Right ventricle myocardium inferior (tissue), 1 donor: Measurements from ENCODE around the gene KLHDC2. TPM values are rescaled to one million over a fixed set of nuclear protein-coding genes. Genes with fewer than 3 reads are reported as not detected.
"Not testable (repeated sequence)": the region's sequence is repeated elsewhere in the genome, so short reads cannot be mapped to it uniquely, and the experiment has no call there.

ENCODE experiments used
- ATAC-seq: fragments of 200-7000 bp; cut with Tn5 transposase; one replicate; pipeline ENCODE4 v1.9.1; 2020; ENCODE audit warnings: mild to moderate bottlenecking, moderate library complexity
- DNase-seq: peaks from one replicate; pipeline ENCODE4 v3.0.0; 2021; ENCODE audit errors: missing footprints
- intact Hi-C: fragments of 100-400 bp; cut with DNase I; formaldehyde crosslinking; loops from one replicate; pipeline ENCODE4 v1.11.0; 2022
- total RNA-seq: library from RNA; stranded (reverse); fragmentation: NEBNext Ultra II Directional; extraction: Animal tissue kit (Norgen Biotek cat#: 25700); gene quantifications from one replicate; pipeline ENCODE4 v1.2.1, GENCODE V29; 2021
- donor health status: DM: no; HTN: yes; CAD: no; lungs with severe emphysema.

Gene KLHDC2
- total RNA-seq, 1 donor from 2014 or later: 84.4 TPM

- ATAC-seq: no peak
- intact Hi-C loops: no loop called here
- DNase-seq: no peak
Measured at GRCh38 chr14:49770212-49770817, 2.4 kb downstream of the KLHDC2 start.

DNA sequence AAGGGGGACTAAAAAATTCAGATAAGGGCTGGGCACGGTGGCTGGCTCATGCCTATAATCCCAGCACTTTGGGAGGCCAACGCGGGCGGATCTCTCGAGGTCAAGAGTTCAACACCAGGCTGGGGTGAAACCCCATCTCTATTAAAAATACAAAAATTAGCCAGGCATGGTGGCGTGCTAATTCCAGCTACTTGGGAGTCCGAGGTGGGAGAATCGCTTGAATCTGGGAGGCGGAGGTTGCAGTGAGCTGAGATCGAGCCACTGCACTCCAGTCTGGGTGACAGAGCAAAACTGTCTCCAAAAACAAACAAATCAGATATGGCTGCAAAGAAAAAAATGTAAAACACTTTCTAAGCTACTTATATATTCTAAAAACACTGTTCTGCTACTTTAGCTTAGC is 3.7 kb downstream of the KLHDC2 start:
- DNase-seq, intact Hi-C loops, ATAC-seq: not testable (repeated sequence)

DNA sequence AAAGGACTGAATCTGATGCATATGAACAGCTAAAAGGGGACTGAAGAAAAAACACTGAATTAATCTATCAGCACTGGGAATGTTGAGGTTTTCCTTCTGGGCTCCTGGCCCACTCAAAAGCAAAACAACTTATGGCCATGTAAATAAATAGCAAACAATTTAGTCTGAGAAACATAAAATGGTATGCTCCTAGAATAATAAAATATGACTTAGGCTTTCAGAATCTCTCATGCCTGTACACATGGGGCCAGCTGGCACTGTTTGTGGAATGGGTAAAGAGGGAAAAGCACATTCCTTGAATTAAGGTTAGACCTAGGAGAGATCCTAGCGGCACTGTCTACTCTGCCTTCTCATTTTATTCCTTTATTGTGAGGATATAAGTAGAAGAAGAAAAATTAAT is 6.2 kb downstream of the KLHDC2 start:
- ATAC-seq (no peak), DNase-seq (no peak)
- intact Hi-C loops: no loop called here

DNA sequence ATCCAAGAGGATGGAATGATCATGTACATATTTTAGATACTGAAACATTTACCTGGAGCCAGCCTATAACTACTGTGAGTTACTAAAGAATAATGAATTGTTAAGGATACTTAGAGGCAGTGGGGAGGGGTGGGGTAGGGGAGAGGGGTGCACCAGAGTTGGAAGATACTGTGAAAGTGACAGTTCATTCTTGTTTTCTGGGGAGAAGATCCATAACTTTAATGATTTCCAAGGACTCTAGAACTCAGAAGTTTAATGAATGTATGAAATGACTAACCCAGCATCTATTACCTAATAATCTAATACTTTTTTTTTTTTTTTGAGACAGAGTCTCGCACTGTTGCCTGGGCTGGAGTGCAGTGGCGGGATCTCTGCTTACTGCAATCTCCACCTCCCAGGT is 10.5 kb downstream of the KLHDC2 start:
- DNase-seq (no peak), ATAC-seq (no peak)
- intact Hi-C loops: no loop called here

GRCh38 chr14:49781040-49781439 is 13.1 kb downstream of the KLHDC2 start:
- ATAC-seq: not testable (repeated sequence)
- intact Hi-C loops: loop anchor here (5.0 kb wide), 1 partner anchor 46 kb away; no protein-coding TSS in a partner anchor

DNA sequence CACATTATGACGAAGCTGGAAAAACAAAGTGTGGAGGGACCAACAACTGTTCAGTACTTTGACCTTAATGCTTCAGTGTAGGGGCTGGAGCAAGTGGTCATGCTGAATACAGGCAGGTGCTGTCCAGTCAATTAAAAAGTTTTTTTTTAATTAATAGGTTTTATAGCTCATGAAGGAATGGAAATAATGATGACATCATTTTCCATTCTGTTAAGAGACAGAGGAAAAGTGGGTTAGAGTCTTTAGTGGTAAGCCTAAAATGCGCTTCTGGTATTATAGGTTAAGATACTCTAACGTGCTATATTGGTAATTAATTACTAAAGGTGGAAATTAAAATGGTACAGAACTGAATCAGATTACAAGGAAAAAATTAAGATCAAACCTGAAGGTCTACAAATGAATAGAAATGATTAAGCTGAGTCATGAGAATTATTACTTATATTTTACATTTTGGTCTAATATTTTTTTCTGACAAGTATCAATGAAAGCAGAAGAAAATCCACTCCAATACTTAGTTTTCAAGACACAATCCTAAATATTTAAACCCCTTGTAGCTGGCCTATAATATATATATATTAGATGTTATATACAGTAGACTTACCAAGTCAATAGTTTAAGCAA is 15.6 kb downstream of the KLHDC2 start:
- ATAC-seq (no peak), DNase-seq (no peak)
- intact Hi-C loops: loop anchor here (5.0 kb wide), 1 partner anchor 44 kb away; no protein-coding TSS in a partner anchor

More at GRCh38 chr14:49781040-49781439, 13.1 kb downstream of the KLHDC2 start:
- DNase-seq: not testable (repeated sequence)

GRCh38 chr14:49786315-49786714 is 18.4 kb downstream of the KLHDC2 start:
- ATAC-seq: no peak
- DNase-seq: no peak
- intact Hi-C loops: no loop called here

GRCh38 chr14:49792618-49793017 is 24.7 kb downstream of the KLHDC2 start:
- ATAC-seq: no peak
- DNase-seq: no peak
- intact Hi-C loops: no loop called here

DNA sequence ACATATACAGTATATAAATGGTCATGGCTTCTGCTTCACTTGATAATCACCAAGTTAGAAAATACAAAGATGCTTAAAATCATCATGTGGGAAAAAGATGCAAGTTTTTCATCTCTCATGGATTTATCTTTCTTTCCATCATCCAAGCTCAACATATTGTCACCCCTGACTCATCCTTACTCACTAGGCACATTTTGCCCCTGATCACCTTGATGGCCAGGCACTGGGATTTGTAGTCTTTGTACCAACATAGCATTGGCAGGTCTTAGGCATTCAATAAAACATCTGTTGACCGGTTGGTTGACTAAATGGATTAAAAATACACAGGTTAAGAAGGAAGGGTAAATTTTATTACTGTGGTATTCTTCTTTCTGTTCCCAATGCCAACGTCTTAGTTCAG is 28.1 kb downstream of the KLHDC2 start:
- no peak for DNase-seq
- intact Hi-C loops: no loop called here
- no peak for ATAC-seq

DNA sequence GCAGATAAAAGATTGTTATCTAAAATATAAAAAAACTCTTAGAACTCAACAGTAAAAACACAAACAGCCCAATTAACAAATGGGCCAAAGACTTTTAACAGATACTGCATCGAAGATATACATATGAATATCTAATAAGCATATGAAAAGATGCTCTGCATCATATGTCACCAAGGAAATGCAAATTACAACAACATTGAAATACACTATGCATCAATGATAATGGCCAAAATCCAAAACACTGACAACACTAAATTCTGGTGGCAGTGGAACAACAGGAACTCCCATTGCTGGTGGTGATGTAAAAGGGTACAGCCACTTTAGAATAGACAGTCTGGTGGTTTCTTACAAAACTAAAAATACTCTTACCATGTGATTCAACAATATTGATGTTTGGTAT is 40.8 kb downstream of the KLHDC2 start:
- ATAC-seq (no peak), DNase-seq (no peak)
- intact Hi-C loops: no loop called here

GRCh38 chr14:49816118-49816517 is 48.2 kb downstream of the KLHDC2 start:
- DNase-seq, ATAC-seq, intact Hi-C loops: not testable (repeated sequence)

GRCh38 chr14:49816844-49817243 is 48.9 kb downstream of the KLHDC2 start:
- no peak for ATAC-seq
- intact Hi-C loops: no loop called here
- no peak for DNase-seq

GRCh38 chr14:49820176-49820575 is 52.2 kb downstream of the KLHDC2 start:
- no peak for ATAC-seq
- intact Hi-C loops: no loop called here
- DNase-seq: no peak

- ATAC-seq: no peak
- no peak for DNase-seq
- intact Hi-C loops: loop anchor here (5.0 kb wide), 1 partner anchor 46 kb away; no protein-coding TSS in a partner anchor
Measured at GRCh38 chr14:49828640-49829039, 60.7 kb downstream of the KLHDC2 start.

Other genes starting within 250 kb of the KLHDC2 start
- gene RPS29, start 181.8 kb upstream of the KLHDC2 start, total RNA-seq: 918 TPM
- 6.2 TPM for gene LRR1, start 169.2 kb upstream of the KLHDC2 start, total RNA-seq
- gene RPL36AL, start 147.5 kb upstream of the KLHDC2 start, total RNA-seq: 138 TPM
- 10.8 TPM for gene MGAT2, start 147.4 kb upstream of the KLHDC2 start, total RNA-seq
- 6.1 TPM for gene DNAAF2, start 132.9 kb upstream of the KLHDC2 start, total RNA-seq
- gene POLE2, start 79.9 kb upstream of the KLHDC2 start, total RNA-seq: 0.54 TPM
- 7.1 TPM for gene KLHDC1, start 75.0 kb upstream of the KLHDC2 start, total RNA-seq
- gene NEMF, start 84.6 kb downstream of the KLHDC2 start, total RNA-seq: 60.5 TPM
- gene ARF6, start 124.9 kb downstream of the KLHDC2 start, total RNA-seq: 25.1 TPM